Esophagus squamous epithelium (tissue), 4 donors: ENCODE measurements around the gene DCST2.

Experiments
- CTCF ChIP-seq, 6 experiments: fragments of 450-650 bp in 4 of 6; fragments of 200-600 bp in 2 of 6; sonication (generic) in 2 of 6; IDR thresholded peaks; one replicate each; pipeline ENCODE4 v1.5.1; 2016 to 2019; ENCODE audit warnings: antibody characterized with exemption in 6 of 6, mild to moderate bottlenecking in 4 of 6, moderate library complexity in 4 of 6
- POLR2A ChIP-seq, 4 donors: fragments of 450-650 bp; IDR thresholded peaks; one replicate each; pipeline ENCODE4 v1.6.1; 2017; ENCODE audit warnings: antibody characterized with exemption in 4 of 4, mild to moderate bottlenecking in 4 of 4, moderate library complexity in 3 of 4

GRCh38 chr1:155007251-155007828 lies 26.2 kb downstream of the DCST2 start:
- TF ChIP-seq CTCF (IDR thresholded peaks at IDR 0.05) (no peak), POLR2A (IDR thresholded peaks at IDR 0.05) (no peak)
